Lung (tissue), 12 donors: ENCODE measurements around the gene SLC25A26. TPM values are rescaled to one million over a fixed set of nuclear protein-coding genes. Genes with fewer than 3 reads are reported as not detected.

Source experiments
- ATAC-seq: fragments of 200-7000 bp; cut with Tn5 transposase; one replicate; pipeline ENCODE4 v1.9.1; 2020; ENCODE audit warnings: moderate number of reproducible peaks; ENCODE audit not compliant: insufficient read depth, low FRiP score
- DNase-seq, 3 donors: peaks; one replicate each; pipeline ENCODE4 v3.0.0-alpha.2; 2013 to 2017
- H3K27ac ChIP-seq, 2 donors: one replicate each; pipeline ENCODE4 v1.5.1; 2013; ENCODE audit warnings: mild to moderate bottlenecking in 2 of 2, moderate library complexity in 2 of 2, control low read depth in 1 of 2, inconsistent platforms in 1 of 2, low read depth in 1 of 2, low read length in 1 of 2
- H3K27me3 ChIP-seq, 3 donors: one replicate each; pipeline ENCODE4 v1.5.1; 2013; ENCODE audit warnings: low read length in 2 of 3; ENCODE audit not compliant: control insufficient read depth in 3 of 3, insufficient read depth in 3 of 3
- H3K36me3 ChIP-seq, 4 donors: one replicate each; pipeline ENCODE4 v1.5.1; 2013; ENCODE audit warnings: low read length in 4 of 4, mild to moderate bottlenecking in 1 of 4, moderate library complexity in 1 of 4; ENCODE audit not compliant: control insufficient read depth in 4 of 4, insufficient read depth in 4 of 4
- H3K4me1 ChIP-seq, 5 donors: one replicate each; pipeline ENCODE4 v1.5.1; 2013; ENCODE audit warnings: low read length in 5 of 5, mild to moderate bottlenecking in 2 of 5, moderate library complexity in 1 of 5; ENCODE audit not compliant: control insufficient read depth in 5 of 5, insufficient read depth in 5 of 5
- H3K4me3 ChIP-seq: one replicate; pipeline ENCODE4 v1.5.1; 2013; ENCODE audit warnings: mild to moderate bottlenecking, control low read depth, moderate library complexity
- H3K9ac ChIP-seq, 2 donors: one replicate each; pipeline ENCODE4 v1.5.1; 2013; ENCODE audit warnings: low read length in 2 of 2, control low read depth in 1 of 2; ENCODE audit not compliant: insufficient read depth in 1 of 2
- H3K9me3 ChIP-seq, 4 donors: one replicate each; pipeline ENCODE4 v1.5.1; 2013; ENCODE audit warnings: low read length in 3 of 4, mild to moderate bottlenecking in 1 of 4, moderate library complexity in 1 of 4; ENCODE audit not compliant: control insufficient read depth in 4 of 4, insufficient read depth in 3 of 4
- CTCF ChIP-seq: IDR thresholded peaks from 2 replicates; pipeline ENCODE4 v1.5.1; 2012; ENCODE audit warnings: mild to moderate bottlenecking; ENCODE audit errors: control extremely low read depth, extremely low read depth
- WGBS, 2 donors: extraction: QIAGEN DNeasy Blood & Tissue Kit; methylation state at CpG; one replicate each; pipeline ENCODE4 v1.1.7; 2013; 5-methylcytosine and 5-hydroxymethylcytosine counted together
- polyA plus RNA-seq, 2 donors: library from polyadenylated mRNA; stranded (reverse); fragments of 200-250 nt; gene quantifications; one replicate each; pipeline ENCODE4 v1.2.1, GENCODE V29; 2013
- total RNA-seq, 2 donors: library from RNA; depleted of rRNA in 1 of 2; stranded (reverse); fragments of >200 nt in 1 of 2; gene quantifications; one replicate each; pipeline ENCODE4 v1.2.1, GENCODE V29; 2014 to 2021
- donor health status: control.
- donor health status: control.
- donor health status: Bipolar disorder and iron deficiency.
- donor health status: healthy.
- donor health status: DM: yes; HTN: yes; CAD: no.

The SLC25A26 gene
- total and polyA plus RNA-seq, 4 donors = 10.4 to 18.0 (median 14.9) TPM

- Histone ChIP-seq H3K36me3 (no peaks in the 10 kb centered on the region), H3K27ac (no peak overlapping the region), H3K9ac (no peak overlapping the region), H3K27me3 (no peaks in the 10 kb centered on the region), H3K9me3 (peaks cover 0 to 3% (median under 1%) of the 10 kb centered on the region in 4 donors), H3K4me1 (peaks cover 0 to 4% (median 0%) of the 10 kb centered on the region in 5 donors), H3K4me3 (no peak overlapping the region)
- DNase-seq (no peak), ATAC-seq (no peak)
- TF ChIP-seq CTCF = no peak
Measured at GRCh38 chr3:66322436-66322835, 101.6 kb downstream of the SLC25A26 start.

GRCh38 chr3:66326340-66326739 lies 105.5 kb downstream of the SLC25A26 start:
- no peak for TF ChIP-seq CTCF
- no peak for DNase-seq
- 79 to 89% methylated on average over 6 of the region's 6 CpGs for WGBS, 2 donors

DNA sequence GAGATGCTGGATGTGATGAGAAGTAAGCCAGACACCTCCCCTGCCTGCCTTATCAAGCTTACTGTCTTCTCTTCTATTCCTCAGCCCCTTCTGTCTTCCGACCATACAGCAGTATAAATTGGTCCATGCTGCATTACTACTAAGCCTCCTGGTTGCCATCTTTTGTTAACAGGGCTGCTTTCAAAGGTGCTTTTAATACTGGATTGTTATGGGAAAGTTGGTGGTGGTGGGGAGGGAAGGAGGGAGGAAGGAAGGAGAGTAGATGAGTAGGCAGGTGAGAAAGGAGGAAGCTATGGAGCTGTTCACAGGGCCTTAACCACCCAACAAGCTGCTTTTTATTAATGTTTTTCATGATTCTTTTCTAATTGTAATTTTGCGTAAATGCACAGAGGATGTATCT lies 114.9 kb downstream of the SLC25A26 start:
- no peaks in the 10 kb centered on the region for H3K36me3 ChIP-seq
- H3K9ac ChIP-seq = no peak overlapping the region
- 94 to 95% methylated on average over 2 of the region's 2 CpGs for WGBS, 2 donors
- ATAC-seq (no peak), DNase-seq (no peak)
- H3K27ac ChIP-seq = no peak overlapping the region
- H3K9me3 ChIP-seq = no peaks in the 10 kb centered on the region
- H3K4me1 ChIP-seq = no peaks in the 10 kb centered on the region
- H3K4me3 ChIP-seq = no peak overlapping the region
- H3K27me3 ChIP-seq = no peaks in the 10 kb centered on the region
- TF ChIP-seq CTCF = no peak

More at GRCh38 chr3:66326340-66326739, 105.5 kb downstream of the SLC25A26 start:
- Histone ChIP-seq H3K27me3 (no peaks in the 10 kb centered on the region), H3K9me3 (peaks cover 0 to 3% (median under 1%) of the 10 kb centered on the region in 4 donors), H3K4me3 (no peak overlapping the region), H3K4me1 (peaks cover 0 to 4% (median 0%) of the 10 kb centered on the region in 5 donors), H3K36me3 (no peaks in the 10 kb centered on the region), H3K27ac (no peak overlapping the region), H3K9ac (no peak overlapping the region)
- no peak for ATAC-seq

GRCh38 chr3:66336333-66336766 lies 115.5 kb downstream of the SLC25A26 start:
- Histone ChIP-seq H3K27ac (no peak overlapping the region), H3K9me3 (no peaks in the 10 kb centered on the region), H3K4me3 (no peak overlapping the region), H3K9ac (no peak overlapping the region), H3K27me3 (no peaks in the 10 kb centered on the region), H3K4me1 (no peaks in the 10 kb centered on the region), H3K36me3 (no peaks in the 10 kb centered on the region)
- DNase-seq = peak in 2 of 3 donors; percentile 7 to 23
- no peak for ATAC-seq
- no peak for TF ChIP-seq CTCF
- WGBS, 2 donors = 25 to 36% methylated on average over 4 of the region's 4 CpGs
